GM12878 (cell line): ENCODE results near the gene FNIP1. TPM values are rescaled to one million over a fixed set of nuclear protein-coding genes. Genes with fewer than 3 reads are reported as not detected.

ENCODE experiments used
- ATAC-seq: fragments of 200-7000 bp; cut with Tn5 transposase; 3 replicates; pipeline ENCODE4 v1.9.1; 2020; ENCODE audit warnings: mild to moderate bottlenecking, moderate library complexity
- BruUV-seq: library from RNA; stranded (reverse); fragments of 400-500 nt; replicated peaks from 2 replicates; lab custom pipeline; 2021; lab: Mats Ljungman, UMichigan
- CTCF ChIA-PET: fragments of 300-600 bp; sonication (Branson Sonifier 250); formaldehyde crosslinking; extraction: SDS; loops from one replicate; lab custom pipeline; 2021; ENCODE audit warnings: inconsistent platforms; lab: Yijun Ruan, JAX
- POLR2A ChIA-PET: fragments of 350-600 bp; formaldehyde crosslinking; extraction: SDS; loops from one replicate; lab custom pipeline; 2021; ENCODE audit warnings: inconsistent platforms; lab: Charles Lee
- RAD21 ChIA-PET: fragments of 300-600 bp; sonication (Branson Sonifier 250); formaldehyde crosslinking; loops from one replicate; lab custom pipeline; 2023; ENCODE audit warnings: antibody characterized with exemption; ENCODE audit not compliant: unreplicated experiment; lab: Charles Lee
- SMC1A ChIA-PET: fragments of 300-600 bp; sonication (Branson Sonifier 250); formaldehyde crosslinking; loops from one replicate; lab custom pipeline; 2023; ENCODE audit not compliant: unreplicated experiment, uncharacterized antibody; lab: Charles Lee
- DNase-seq: peaks from one replicate; pipeline ENCODE4 v3.0.0-alpha.2; 2011; ENCODE audit warnings: low read depth, low spot score
- FAIRE-seq: peaks from 3 replicates; lab custom pipeline; 2011; peaks lifted over from hg19 to GRCh38; lab: Jason Lieb, UNC
- H2AFZ ChIP-seq: 2 replicates; pipeline ENCODE4 v1.6.0; 2011; ENCODE audit warnings: low read depth, low read length, control low read depth; ENCODE audit not compliant: control insufficient read depth
- H3K27ac ChIP-seq: 2 replicates; pipeline ENCODE4 v1.5.1; 2011; ENCODE audit warnings: control low read depth; ENCODE audit not compliant: control insufficient read depth, insufficient read depth
- H3K27me3 ChIP-seq, 2 experiments: replicated peaks in 1 of 2; 2 replicates each; pipeline versions ENCODE4 v1.6.0 to v1.6.1; 2011; ENCODE audit warnings: low read length in 1 of 2; ENCODE audit not compliant: control insufficient read depth in 2 of 2, insufficient read depth in 2 of 2
- H3K36me3 ChIP-seq, 2 experiments: 2 replicates each; pipeline ENCODE4 v1.5.1; 2011; ENCODE audit warnings: low read length in 1 of 2; ENCODE audit not compliant: control insufficient read depth in 2 of 2, insufficient read depth in 2 of 2
- H3K4me1 ChIP-seq: 2 replicates; pipeline ENCODE4 v1.6.1; 2011; ENCODE audit warnings: mild to moderate bottlenecking, low read length, moderate library complexity, mixed read lengths; ENCODE audit not compliant: control insufficient read depth, insufficient read depth
- H3K4me2 ChIP-seq: 2 replicates; pipeline ENCODE4 v1.6.0; 2011; ENCODE audit warnings: control low read depth; ENCODE audit not compliant: control insufficient read depth, insufficient read depth
- H3K4me3 ChIP-seq: fragments of 200-600 bp; sonication (generic); 2 replicates; pipeline ENCODE4 v1.5.1; 2016
- H3K79me2 ChIP-seq: 2 replicates; pipeline ENCODE4 v1.6.0; 2011; ENCODE audit warnings: low read length; ENCODE audit not compliant: control insufficient read depth, insufficient read depth
- H3K9ac ChIP-seq: 2 replicates; pipeline ENCODE4 v1.8.0; 2011; ENCODE audit warnings: low read length, control low read depth, mixed read lengths; ENCODE audit not compliant: control insufficient read depth, insufficient read depth
- H3K9me3 ChIP-seq: replicated peaks from 3 replicates; pipeline ENCODE4 v1.5.1; 2011; ENCODE audit warnings: mild to moderate bottlenecking, low read length; ENCODE audit not compliant: control insufficient read depth, insufficient read depth
- H4K20me1 ChIP-seq: 2 replicates; pipeline ENCODE4 v1.6.0; 2011; ENCODE audit not compliant: control insufficient read depth, insufficient read depth
- GATAD2B ChIP-seq: fragments of 450-650 bp; conservative IDR thresholded peaks from 2 replicates; pipeline ENCODE4 v1.6.1; 2017; ENCODE audit warnings: low read depth, mild to moderate bottlenecking, moderate library complexity
- SMAD1 ChIP-seq: fragments of 450-650 bp; IDR thresholded peaks from 2 replicates; pipeline ENCODE4 v1.6.1; 2018; ENCODE audit warnings: mild to moderate bottlenecking, low read depth; ENCODE audit not compliant: partially characterized antibody
- SMAD5 ChIP-seq: IDR thresholded peaks from 2 replicates; pipeline ENCODE4 v1.6.1; 2016; ENCODE audit warnings: antibody characterized with exemption, low read depth
- SRF ChIP-seq, 2 experiments: IDR thresholded peaks; 2 replicates each; pipeline ENCODE4 v1.6.1; 2011; ENCODE audit warnings: low read depth in 2 of 2, low read length in 2 of 2, mild to moderate bottlenecking in 1 of 2, moderate library complexity in 1 of 2
- STAT1 ChIP-seq: fragments of 450-650 bp; conservative IDR thresholded peaks from 2 replicates; pipeline ENCODE4 v1.6.1; 2014; ENCODE audit warnings: antibody characterized with exemption, mild to moderate bottlenecking
- ZSCAN29 ChIP-seq: fragments of 450-650 bp; IDR thresholded peaks from 2 replicates; pipeline ENCODE4 v1.6.1; 2017; ENCODE audit warnings: mild to moderate bottlenecking, moderate library complexity
- WGBS: methylation state at CpG from one replicate; pipeline ENCODE4 v1.1.6; 2016; ENCODE audit warnings: low lambda C conversion rate; ENCODE audit not compliant: insufficient replicate concordance, insufficient coverage; ENCODE audit errors: missing lambda C conversion rate; 5-methylcytosine and 5-hydroxymethylcytosine counted together
- in situ Hi-C: fragments of 300-500 bp; cut with MboI; formaldehyde crosslinking; loops from 9 replicates; pipeline ENCODE4 v1.14.3; 2018; ENCODE audit warnings: mixed read lengths
- intact Hi-C: fragments of 100-400 bp; cut with micrococcal nuclease; formaldehyde crosslinking; loops from one replicate; pipeline ENCODE4 v1.14.2; 2022; ENCODE audit not compliant: unreplicated experiment
- polyA plus RNA-seq, 11 experiments: library from polyadenylated mRNA; depleted of rRNA in 4 of 11; unstranded in 6 of 11; stranded (reverse) in 5 of 11; fragments of >200 nt; fragmentation: Nextera tagmentation in 4 of 11; fragmentation: Illumina TruSeq in 1 of 11; extraction: Ambion mirVana in 4 of 11; extraction: Trizol in 1 of 11; gene quantifications; 1 replicate in 1 of 11; 2 replicates in 10 of 11; pipeline versions ENCODE4 v1.2.1 to v1.2.3, GENCODE V29; 2011 to 2016; ENCODE audit warnings: inconsistent platforms in 2 of 11, missing spikeins in 2 of 11, low read depth in 1 of 11
- total RNA-seq, 4 experiments: library from RNA; depleted of rRNA in 3 of 4; stranded (reverse); fragments of >200 nt in 3 of 4; fragmentation: Illumina TruSeq in 1 of 4; extraction: Trizol in 1 of 4; gene quantifications; 2 replicates each; pipeline versions ENCODE4 v1.2.1 to v1.2.3, GENCODE V29; 2013 to 2021

FNIP1 gene
- total and polyA plus RNA-seq, 10 of the 15 experiments (the other 5 are each of a cell fraction or from before 2014, with no cell fraction given) = 4.3 to 18.0 (median 14.0) TPM

- Histone ChIP-seq H3K4me2 (no peak overlapping the region), H3K4me3 (no peak overlapping the region), H3K4me1 (peaks cover 9% of the 10 kb centered on the region; the same call in 1 of the 2 replicates), H3K27me3 (no peaks in the 10 kb centered on the region), H3K9me3 (no peaks in the 10 kb centered on the region), H3K9ac (no peak overlapping the region), H3K27ac (no peak overlapping the region), H2AFZ (no peak overlapping the region), H3K36me3 (no peaks in the 10 kb centered on the region), H4K20me1 (no peaks in the 10 kb centered on the region), H3K79me2 (peaks cover 16% of the 10 kb centered on the region)
- ChIA-PET POLR2A (no interaction called here), SMC1A (no interaction called here), CTCF (interaction anchor here (1.1 kb wide), 1 partner anchor 196 kb away, joined by 4 read pairs; no protein-coding TSS in a partner anchor), RAD21 (no interaction called here)
- FAIRE-seq (no peak), ATAC-seq (no peak), DNase-seq (no peak)
- no TSS peak for BruUV-seq
- no peak for TF ChIP-seq STAT1
- no peak for TF ChIP-seq SMAD1
- no peak for TF ChIP-seq GATAD2B
- TF ChIP-seq SMAD5 = no peak
- no peak for TF ChIP-seq ZSCAN29
- TF ChIP-seq SRF (IDR thresholded peaks at IDR 0.05; ENCODE audit: low read depth in 2 of 2, low read length in 2 of 2) = no peak
- in situ Hi-C loops (no loop called here), intact Hi-C loops (no loop called here)
- WGBS = 98% methylated on average over 7 of the region's 7 CpGs
Observed at GRCh38 chr5:131749138-131749537, 47.7 kb downstream of the FNIP1 start.
